Fibroblast of villous mesenchyme (primary cell): ENCODE data around the gene BBS1. TPM values are rescaled to one million over a fixed set of nuclear protein-coding genes. Genes with fewer than 3 reads are reported as not detected.
"Not testable (repeated sequence)": the region's sequence is repeated elsewhere in the genome, so short reads cannot be mapped to it uniquely, and the experiment has no call there.

Experiments used
- DNase-seq: peaks from one replicate; pipeline ENCODE4 v3.0.0-alpha.2; 2010; ENCODE audit warnings: low read depth
- H3K4me3 ChIP-seq: 2 replicates; pipeline ENCODE4 v1.5.1; 2011; ENCODE audit warnings: low read depth, mild to moderate bottlenecking, low read length
- CTCF ChIP-seq: IDR thresholded peaks from 2 replicates; pipeline ENCODE4 v1.5.1; 2012; ENCODE audit warnings: low read depth, mild to moderate bottlenecking, low read length; ENCODE audit not compliant: insufficient read depth
- total RNA-seq: library from RNA; depleted of rRNA; stranded (reverse); fragments of >200 nt; gene quantifications from 2 replicates; pipeline ENCODE4 v1.2.3, GENCODE V29; 2012

The BBS1 gene
- total RNA-seq, 1 donor = 34.5 TPM

GRCh38 chr11:66570079-66570849 is 59.8 kb downstream of the BBS1 start:
- no peak overlapping the region for H3K4me3 ChIP-seq
- TF ChIP-seq CTCF = no peak
- DNase-seq = no peak

- no peak overlapping the region for H3K4me3 ChIP-seq
- no peak for TF ChIP-seq CTCF
- DNase-seq = no peak
Measured at GRCh38 chr11:66570850-66571180, 60.4 kb downstream of the BBS1 start.

- TF ChIP-seq CTCF = peak; percentile 84
- peak; percentile 75 for DNase-seq
- H3K4me3 ChIP-seq = no peak overlapping the region
Measured at GRCh38 chr11:66579017-66579606, 68.7 kb downstream of the BBS1 start.

GRCh38 chr11:66580803-66581202 is 70.4 kb downstream of the BBS1 start:
- no peak for TF ChIP-seq CTCF
- DNase-seq = peak; percentile 47
- H3K4me3 ChIP-seq = no peak overlapping the region

GRCh38 chr11:66581261-66581660 is 70.8 kb downstream of the BBS1 start:
- no peak overlapping the region for H3K4me3 ChIP-seq
- TF ChIP-seq CTCF = no peak
- no peak for DNase-seq

- DNase-seq, H3K4me3 ChIP-seq: not testable (repeated sequence)
Measured at GRCh38 chr11:66582565-66583147, 72.2 kb downstream of the BBS1 start.

Other genes with a start within 250 kb of the BBS1 start
- 88.9 and 89.5 TPM in 2 replicates for gene RAB1B, start 242.0 kb upstream of the BBS1 start, total RNA-seq
- gene CNIH2, start 232.5 kb upstream of the BBS1 start, total RNA-seq = 0.43 and 0.64 TPM in 2 replicates
- 187 and 189 TPM in 2 replicates for gene YIF1A, start 221.5 kb upstream of the BBS1 start, total RNA-seq
- gene TMEM151A, start 218.7 kb upstream of the BBS1 start, total RNA-seq = under 0.01 TPM in 1 of 2 replicates, not detected in the other
- gene CD248, start 193.6 kb upstream of the BBS1 start, total RNA-seq = 85.1 and 108 TPM in 2 replicates
- gene RIN1, start 174.2 kb upstream of the BBS1 start, total RNA-seq = 19.0 and 23.8 TPM in 2 replicates
- gene BRMS1, start 165.5 kb upstream of the BBS1 start, total RNA-seq = 42.3 and 47.0 TPM in 2 replicates
- 21.6 and 25.0 TPM in 2 replicates for gene B4GAT1, start 163.0 kb upstream of the BBS1 start, total RNA-seq
- 0.64 and 0.86 TPM in 2 replicates for gene SLC29A2, start 138.9 kb upstream of the BBS1 start, total RNA-seq
- 0.32 TPM in 1 of 2 replicates, not detected in the other for gene NPAS4, start 89.6 kb upstream of the BBS1 start, total RNA-seq
- gene MRPL11, start 71.8 kb upstream of the BBS1 start, total RNA-seq = 38.0 and 46.7 TPM in 2 replicates
- 10.8 and 13.2 TPM in 2 replicates for gene PELI3, start 43.7 kb upstream of the BBS1 start, total RNA-seq
- gene DPP3, start 30.2 kb upstream of the BBS1 start, total RNA-seq = 67.6 and 70.4 TPM in 2 replicates
- gene ZDHHC24, start 35.4 kb downstream of the BBS1 start, total RNA-seq = 9.5 and 11.0 TPM in 2 replicates
- gene ACTN3, start 36.3 kb downstream of the BBS1 start, total RNA-seq = under 0.01 TPM in 1 of 2 replicates, not detected in the other
- gene CTSF, start 58.0 kb downstream of the BBS1 start, total RNA-seq = 9.9 and 12.6 TPM in 2 replicates
- 0.43 and 0.64 TPM in 2 replicates for gene CCDC87, start 82.4 kb downstream of the BBS1 start, total RNA-seq
- gene CCS, start 82.5 kb downstream of the BBS1 start, total RNA-seq = 34.5 and 35.4 TPM in 2 replicates
- gene RBM14, start 106.0 kb downstream of the BBS1 start, total RNA-seq = 24.8 and 32.8 TPM in 2 replicates
- gene RBM4, start 128.1 kb downstream of the BBS1 start, total RNA-seq = 84.4 and 118 TPM in 2 replicates
- 15.8 and 27.2 TPM in 2 replicates for gene RBM4B, start 167.3 kb downstream of the BBS1 start, total RNA-seq
- gene SPTBN2, start 218.6 kb downstream of the BBS1 start, total RNA-seq = under 0.01 and 1.3 TPM in 2 replicates